HG03469 (cell line): ENCODE measurements around the gene CACFD1.
A peak's percentile ranks its signal among the peaks of the same experiment; 100 is the strongest.

Experiments used
- ATAC-seq: cut with Tn5 transposase; IDR thresholded peaks from one replicate; pipeline ENCODE4 v1.9.1; 2021; ENCODE audit warnings: mild to moderate bottlenecking, moderate library complexity, moderate number of reproducible peaks; ENCODE audit not compliant: unreplicated experiment

Gene CACFD1

GRCh38 chr9:133459476-133460404 lies at the start of gene CACFD1:
CACFD1 (plus strand) TSS chr9:133459978; CDS start chr9:133460067, 89 bp downstream.
- peak; percentile 40 for ATAC-seq

- no peak for ATAC-seq
Observed at GRCh38 chr9:133415170-133415569, 44.6 kb upstream of the CACFD1 start.

GRCh38 chr9:133417541-133418461 lies 42.0 kb upstream of the CACFD1 start, which contains the start of gene REXO4:
REXO4 (minus strand) TSS chr9:133418010; CDS start chr9:133417844, 166 bp downstream.
- peak; percentile 51 for ATAC-seq

- ATAC-seq = no peak
Observed at GRCh38 chr9:133419005-133419404, 40.8 kb upstream of the CACFD1 start.

GRCh38 chr9:133420392-133420827 lies 39.4 kb upstream of the CACFD1 start:
- no peak for ATAC-seq

- ATAC-seq = peak; percentile 29
Observed at GRCh38 chr9:133421615-133422542, 37.9 kb upstream of the CACFD1 start, which contains the start of gene ADAMTS13. ADAMTS13 (plus strand) TSS chr9:133422367; CDS start chr9:133422444, 77 bp downstream.

GRCh38 chr9:133423216-133423615 lies 36.6 kb upstream of the CACFD1 start:
- no peak for ATAC-seq

GRCh38 chr9:133424187-133424586 lies 35.6 kb upstream of the CACFD1 start:
- no peak for ATAC-seq

- no peak for ATAC-seq
Observed at GRCh38 chr9:133425049-133425632, 34.6 kb upstream of the CACFD1 start.

GRCh38 chr9:133426011-133426410 lies 33.8 kb upstream of the CACFD1 start:
- ATAC-seq = no peak

- ATAC-seq = no peak
Observed at GRCh38 chr9:133427658-133428348, 32.0 kb upstream of the CACFD1 start.

- ATAC-seq = no peak
Observed at GRCh38 chr9:133428617-133429101, 31.1 kb upstream of the CACFD1 start.

- ATAC-seq = no peak
Observed at GRCh38 chr9:133429214-133429613, 30.6 kb upstream of the CACFD1 start.

- ATAC-seq = no peak
Observed at GRCh38 chr9:133429641-133430161, 30.1 kb upstream of the CACFD1 start.

GRCh38 chr9:133430244-133430643 lies 29.5 kb upstream of the CACFD1 start:
- ATAC-seq = no peak

GRCh38 chr9:133433351-133433843 lies 26.4 kb upstream of the CACFD1 start:
- no peak for ATAC-seq

- no peak for ATAC-seq
Observed at GRCh38 chr9:133436681-133437080, 23.1 kb upstream of the CACFD1 start.

GRCh38 chr9:133437753-133438531 lies 21.8 kb upstream of the CACFD1 start:
- no peak for ATAC-seq
